Liver (tissue), 9 donors: ENCODE data around the gene PXMP4. TPM values are rescaled to one million over a fixed set of nuclear protein-coding genes. Genes with fewer than 3 reads are reported as not detected.

ENCODE experiments used
- DNase-seq: peaks from one replicate; pipeline ENCODE4 v3.0.0-alpha.2; 2017; ENCODE audit warnings: low spot score
- H3K27ac ChIP-seq, 2 donors: one replicate each; pipeline ENCODE4 v1.7.0; 2013; ENCODE audit warnings: inconsistent platforms in 2 of 2, low read length in 2 of 2, control low read depth in 1 of 2, low read depth in 1 of 2, mild to moderate bottlenecking in 1 of 2
- H3K27me3 ChIP-seq, 4 donors: one replicate each; pipeline versions ENCODE4 v1.6.1 to v1.7.0; 2013; ENCODE audit warnings: low read length in 3 of 4, inconsistent platforms in 1 of 4, mild to moderate bottlenecking in 1 of 4, moderate library complexity in 1 of 4; ENCODE audit not compliant: control insufficient read depth in 4 of 4, insufficient read depth in 4 of 4
- H3K36me3 ChIP-seq, 4 donors: one replicate each; pipeline versions ENCODE4 v1.6.1 to v1.7.0; 2013; ENCODE audit warnings: low read length in 3 of 4, mild to moderate bottlenecking in 3 of 4, low read depth in 1 of 4, moderate library complexity in 1 of 4; ENCODE audit not compliant: control insufficient read depth in 4 of 4, insufficient read depth in 3 of 4
- H3K4me1 ChIP-seq, 4 donors: one replicate each; pipeline versions ENCODE4 v1.6.1 to v1.7.0; 2013; ENCODE audit warnings: low read length in 3 of 4, mild to moderate bottlenecking in 3 of 4, moderate library complexity in 1 of 4; ENCODE audit not compliant: control insufficient read depth in 4 of 4, insufficient read depth in 4 of 4
- H3K4me3 ChIP-seq, 3 donors: one replicate each; pipeline versions ENCODE4 v1.6.1 to v1.7.0; 2013; ENCODE audit warnings: low read length in 3 of 3, control low read depth in 1 of 3, low read depth in 1 of 3, mild to moderate bottlenecking in 1 of 3
- H3K9ac ChIP-seq, 2 donors: one replicate each; pipeline ENCODE4 v1.7.0; 2013; ENCODE audit warnings: low read length in 2 of 2, mild to moderate bottlenecking in 2 of 2, moderate library complexity in 2 of 2, control low read depth in 1 of 2, low read depth in 1 of 2
- H3K9me3 ChIP-seq, 4 donors: one replicate each; pipeline versions ENCODE4 v1.6.1 to v1.7.0; 2013; ENCODE audit warnings: low read length in 3 of 4; ENCODE audit not compliant: control insufficient read depth in 4 of 4
- ATF3 ChIP-seq: IDR thresholded peaks from 2 replicates; pipeline ENCODE4 v1.6.1; 2016; ENCODE audit warnings: antibody characterized with exemption
- CTCF ChIP-seq: fragments of 150-350 bp; IDR thresholded peaks from 2 replicates; pipeline ENCODE4 v1.5.1; 2017; ENCODE audit warnings: improper control_type of control experiment, low read depth, low read length; ENCODE audit not compliant: missing input control
- EGR1 ChIP-seq, 2 donors: IDR thresholded peaks; 2 replicates each; pipeline ENCODE4 v1.6.1; 2016 to 2018; ENCODE audit warnings: antibody characterized with exemption in 2 of 2, low read depth in 2 of 2
- FOXA1 ChIP-seq: IDR thresholded peaks from 2 replicates; pipeline ENCODE4 v1.6.1; 2016; ENCODE audit warnings: antibody characterized with exemption
- FOXA2 ChIP-seq: IDR thresholded peaks from 2 replicates; pipeline ENCODE4 v1.6.1; 2016; ENCODE audit warnings: antibody characterized with exemption
- GABPA ChIP-seq, 2 donors: IDR thresholded peaks in 1 of 2; conservative IDR thresholded peaks in 1 of 2; 2 replicates each; pipeline ENCODE4 v1.6.1; 2016; ENCODE audit warnings: antibody characterized with exemption in 2 of 2, mild to moderate bottlenecking in 1 of 2, moderate library complexity in 1 of 2
- HNF4A ChIP-seq, 2 donors: conservative IDR thresholded peaks; 2 replicates each; pipeline ENCODE4 v1.6.1; 2016; ENCODE audit warnings: antibody characterized with exemption in 2 of 2, mild to moderate bottlenecking in 2 of 2
- HNF4G ChIP-seq: IDR thresholded peaks from 2 replicates; pipeline ENCODE4 v1.6.1; 2016; ENCODE audit warnings: antibody characterized with exemption
- JUND ChIP-seq, 2 donors: IDR thresholded peaks; 2 replicates each; pipeline ENCODE4 v1.6.1; 2016; ENCODE audit warnings: antibody characterized with exemption in 2 of 2
- NR2F2 ChIP-seq: IDR thresholded peaks from 2 replicates; pipeline ENCODE4 v1.6.1; 2016; ENCODE audit warnings: antibody characterized with exemption
- RAD21 ChIP-seq, 2 donors: IDR thresholded peaks; 2 replicates each; pipeline ENCODE4 v1.6.1; 2016; ENCODE audit warnings: antibody characterized with exemption in 2 of 2, mild to moderate bottlenecking in 2 of 2
- RXRA ChIP-seq, 2 donors: IDR thresholded peaks; 2 replicates each; pipeline ENCODE4 v1.6.1; 2017 to 2018; ENCODE audit warnings: antibody characterized with exemption in 2 of 2, mild to moderate bottlenecking in 1 of 2
- SP1 ChIP-seq: IDR thresholded peaks from 2 replicates; pipeline ENCODE4 v1.6.1; 2018; ENCODE audit warnings: antibody characterized with exemption, mild to moderate bottlenecking
- TAF1 ChIP-seq: conservative IDR thresholded peaks from 2 replicates; pipeline ENCODE4 v1.6.1; 2016; ENCODE audit warnings: antibody characterized with exemption, mild to moderate bottlenecking
- YY1 ChIP-seq: IDR thresholded peaks from 2 replicates; pipeline ENCODE4 v1.6.1; 2016; ENCODE audit warnings: antibody characterized with exemption, mild to moderate bottlenecking
- WGBS: extraction: QIAGEN DNeasy Blood & Tissue Kit; methylation state at CpG from one replicate; pipeline ENCODE4 v1.1.7; 2013; 5-methylcytosine and 5-hydroxymethylcytosine counted together
- polyA plus RNA-seq, 2 donors: library from polyadenylated mRNA; stranded (reverse) in 1 of 2; unstranded in 1 of 2; fragments of 200-250 nt in 1 of 2; fragments of >200 nt in 1 of 2; fragmentation: Nextera tagmentation in 1 of 2; extraction: Ambion mirVana in 1 of 2; gene quantifications; one replicate each; pipeline versions ENCODE4 v1.2.1 to v1.2.3, GENCODE V29; 2013 to 2015
- total RNA-seq, 2 donors: library from RNA; depleted of rRNA; stranded (reverse); fragments of >200 nt; gene quantifications; one replicate each; pipeline ENCODE4 v1.2.3, GENCODE V29; 2014
- TF ChIP-seq, protein P1 (sequence below): IDR thresholded peaks from 2 replicates; pipeline ENCODE4 v1.6.1; 2016; ENCODE audit warnings: antibody characterized with exemption
- TF ChIP-seq, protein P2 (sequence below): IDR thresholded peaks from 2 replicates; pipeline ENCODE4 v1.6.1; 2016; ENCODE audit warnings: antibody characterized with exemption, mild to moderate bottlenecking
- TF ChIP-seq, protein P3 (sequence below): IDR thresholded peaks from 2 replicates; pipeline ENCODE4 v1.6.1; 2016; ENCODE audit warnings: antibody characterized with exemption
- donor health status: healthy.
- donor health status: healthy.
- donor health status: healthy.
- donor health status: healthy.
- donor health status: healthy.

Gene PXMP4
- total and polyA plus RNA-seq, 4 donors = 5.5 to 16.0 (median 9.3) TPM

DNA sequence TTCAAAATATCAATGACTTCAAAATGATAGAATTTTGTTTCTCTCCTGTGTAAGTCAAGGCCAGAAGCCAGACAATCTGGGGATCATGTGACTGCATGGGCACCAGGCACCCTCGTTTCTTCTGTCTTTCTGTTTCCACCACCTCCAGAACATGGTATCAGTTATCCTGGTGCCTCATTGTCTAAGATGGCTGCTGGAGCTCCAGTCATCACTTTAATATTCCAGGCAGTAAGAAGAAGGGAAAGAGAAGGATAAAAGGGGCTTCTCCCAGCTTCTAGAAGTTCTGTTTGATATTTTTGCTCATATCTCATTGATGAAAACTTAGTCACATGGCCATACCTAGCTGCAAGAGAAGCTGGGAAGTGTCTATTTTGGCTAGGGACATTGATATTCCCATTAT is 37.3 kb upstream of the PXMP4 start:
- no peaks in the 10 kb centered on the region for H3K4me1 ChIP-seq
- no peak overlapping the region for H3K9ac ChIP-seq
- H3K4me3 ChIP-seq = no peak overlapping the region
- no peak for DNase-seq
- peaks cover 0 to 3% (median 1%) of the 10 kb centered on the region in 4 donors for H3K9me3 ChIP-seq
- TF ChIP-seq YY1 (no peak), GABPA (IDR thresholded peaks at IDR 0.05 in 1 of 2, conservative IDR thresholded peaks at IDR 0.05 in 1 of 2) (no peak), HNF4A (conservative IDR thresholded peaks at IDR 0.05) (no peak), TAF1 (no peak), RXRA (IDR thresholded peaks at IDR 0.05) (no peak), HNF4G (no peak), JUND (IDR thresholded peaks at IDR 0.05) (no peak), CTCF (no peak), FOXA2 (no peak), FOXA1 (no peak), EGR1 (IDR thresholded peaks at IDR 0.05; ENCODE audit: low read depth in 2 of 2) (no peak), SP1 (no peak), NR2F2 (no peak), RAD21 (IDR thresholded peaks at IDR 0.05) (no peak), ATF3 (no peak)
- TF ChIP-seq, protein P1, sequence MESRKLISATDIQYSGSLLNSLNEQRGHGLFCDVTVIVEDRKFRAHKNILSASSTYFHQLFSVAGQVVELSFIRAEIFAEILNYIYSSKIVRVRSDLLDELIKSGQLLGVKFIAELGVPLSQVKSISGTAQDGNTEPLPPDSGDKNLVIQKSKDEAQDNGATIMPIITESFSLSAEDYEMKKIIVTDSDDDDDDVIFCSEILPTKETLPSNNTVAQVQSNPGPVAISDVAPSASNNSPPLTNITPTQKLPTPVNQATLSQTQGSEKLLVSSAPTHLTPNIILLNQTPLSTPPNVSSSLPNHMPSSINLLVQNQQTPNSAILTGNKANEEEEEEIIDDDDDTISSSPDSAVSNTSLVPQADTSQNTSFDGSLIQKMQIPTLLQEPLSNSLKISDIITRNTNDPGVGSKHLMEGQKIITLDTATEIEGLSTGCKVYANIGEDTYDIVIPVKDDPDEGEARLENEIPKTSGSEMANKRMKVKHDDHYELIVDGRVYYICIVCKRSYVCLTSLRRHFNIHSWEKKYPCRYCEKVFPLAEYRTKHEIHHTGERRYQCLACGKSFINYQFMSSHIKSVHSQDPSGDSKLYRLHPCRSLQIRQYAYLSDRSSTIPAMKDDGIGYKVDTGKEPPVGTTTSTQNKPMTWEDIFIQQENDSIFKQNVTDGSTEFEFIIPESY = no peak
- TF ChIP-seq, protein P2, sequence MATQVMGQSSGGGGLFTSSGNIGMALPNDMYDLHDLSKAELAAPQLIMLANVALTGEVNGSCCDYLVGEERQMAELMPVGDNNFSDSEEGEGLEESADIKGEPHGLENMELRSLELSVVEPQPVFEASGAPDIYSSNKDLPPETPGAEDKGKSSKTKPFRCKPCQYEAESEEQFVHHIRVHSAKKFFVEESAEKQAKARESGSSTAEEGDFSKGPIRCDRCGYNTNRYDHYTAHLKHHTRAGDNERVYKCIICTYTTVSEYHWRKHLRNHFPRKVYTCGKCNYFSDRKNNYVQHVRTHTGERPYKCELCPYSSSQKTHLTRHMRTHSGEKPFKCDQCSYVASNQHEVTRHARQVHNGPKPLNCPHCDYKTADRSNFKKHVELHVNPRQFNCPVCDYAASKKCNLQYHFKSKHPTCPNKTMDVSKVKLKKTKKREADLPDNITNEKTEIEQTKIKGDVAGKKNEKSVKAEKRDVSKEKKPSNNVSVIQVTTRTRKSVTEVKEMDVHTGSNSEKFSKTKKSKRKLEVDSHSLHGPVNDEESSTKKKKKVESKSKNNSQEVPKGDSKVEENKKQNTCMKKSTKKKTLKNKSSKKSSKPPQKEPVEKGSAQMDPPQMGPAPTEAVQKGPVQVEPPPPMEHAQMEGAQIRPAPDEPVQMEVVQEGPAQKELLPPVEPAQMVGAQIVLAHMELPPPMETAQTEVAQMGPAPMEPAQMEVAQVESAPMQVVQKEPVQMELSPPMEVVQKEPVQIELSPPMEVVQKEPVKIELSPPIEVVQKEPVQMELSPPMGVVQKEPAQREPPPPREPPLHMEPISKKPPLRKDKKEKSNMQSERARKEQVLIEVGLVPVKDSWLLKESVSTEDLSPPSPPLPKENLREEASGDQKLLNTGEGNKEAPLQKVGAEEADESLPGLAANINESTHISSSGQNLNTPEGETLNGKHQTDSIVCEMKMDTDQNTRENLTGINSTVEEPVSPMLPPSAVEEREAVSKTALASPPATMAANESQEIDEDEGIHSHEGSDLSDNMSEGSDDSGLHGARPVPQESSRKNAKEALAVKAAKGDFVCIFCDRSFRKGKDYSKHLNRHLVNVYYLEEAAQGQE = no peak
- TF ChIP-seq, protein P3, sequence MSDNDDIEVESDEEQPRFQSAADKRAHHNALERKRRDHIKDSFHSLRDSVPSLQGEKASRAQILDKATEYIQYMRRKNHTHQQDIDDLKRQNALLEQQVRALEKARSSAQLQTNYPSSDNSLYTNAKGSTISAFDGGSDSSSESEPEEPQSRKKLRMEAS = no peak
- 92% methylated on average over 1 of the region's 1 CpG for WGBS
- no peaks in the 10 kb centered on the region for H3K27me3 ChIP-seq
- no peak overlapping the region for H3K27ac ChIP-seq
- H3K36me3 ChIP-seq = peaks cover 0 to 13% (median 7%) of the 10 kb centered on the region in 4 donors
